HG02759 (cell line): Measurements from ENCODE around the gene UBE2L5.

Source experiments
- ATAC-seq: cut with Tn5 transposase; IDR thresholded peaks from one replicate; pipeline ENCODE4 v1.9.1; 2021; ENCODE audit warnings: mild to moderate bottlenecking, moderate library complexity; ENCODE audit not compliant: unreplicated experiment

The UBE2L5 gene

DNA sequence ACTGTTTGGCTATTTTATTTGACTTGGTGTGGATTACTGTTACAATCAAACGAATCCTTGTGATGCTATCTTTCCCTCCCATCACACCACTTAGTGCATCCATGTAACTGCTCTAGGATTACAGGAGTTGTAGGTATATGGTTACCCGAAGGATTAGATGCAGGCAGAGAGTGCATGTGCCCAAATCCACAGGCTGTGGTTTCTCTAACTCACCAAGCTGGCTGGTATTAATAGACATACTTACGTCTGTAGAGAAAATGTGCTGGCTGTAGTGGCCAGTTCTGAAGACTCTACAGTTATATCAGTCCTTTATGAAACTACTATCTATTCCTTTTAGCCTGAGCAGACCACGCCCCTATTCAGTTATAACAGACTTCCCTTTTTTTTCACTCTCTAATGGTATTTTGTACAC is 44.6 kb downstream of the UBE2L5 start:
- no peak for ATAC-seq

- no peak for ATAC-seq
Measured at GRCh38 chr13:30473675-30474074, 51.4 kb downstream of the UBE2L5 start.

DNA sequence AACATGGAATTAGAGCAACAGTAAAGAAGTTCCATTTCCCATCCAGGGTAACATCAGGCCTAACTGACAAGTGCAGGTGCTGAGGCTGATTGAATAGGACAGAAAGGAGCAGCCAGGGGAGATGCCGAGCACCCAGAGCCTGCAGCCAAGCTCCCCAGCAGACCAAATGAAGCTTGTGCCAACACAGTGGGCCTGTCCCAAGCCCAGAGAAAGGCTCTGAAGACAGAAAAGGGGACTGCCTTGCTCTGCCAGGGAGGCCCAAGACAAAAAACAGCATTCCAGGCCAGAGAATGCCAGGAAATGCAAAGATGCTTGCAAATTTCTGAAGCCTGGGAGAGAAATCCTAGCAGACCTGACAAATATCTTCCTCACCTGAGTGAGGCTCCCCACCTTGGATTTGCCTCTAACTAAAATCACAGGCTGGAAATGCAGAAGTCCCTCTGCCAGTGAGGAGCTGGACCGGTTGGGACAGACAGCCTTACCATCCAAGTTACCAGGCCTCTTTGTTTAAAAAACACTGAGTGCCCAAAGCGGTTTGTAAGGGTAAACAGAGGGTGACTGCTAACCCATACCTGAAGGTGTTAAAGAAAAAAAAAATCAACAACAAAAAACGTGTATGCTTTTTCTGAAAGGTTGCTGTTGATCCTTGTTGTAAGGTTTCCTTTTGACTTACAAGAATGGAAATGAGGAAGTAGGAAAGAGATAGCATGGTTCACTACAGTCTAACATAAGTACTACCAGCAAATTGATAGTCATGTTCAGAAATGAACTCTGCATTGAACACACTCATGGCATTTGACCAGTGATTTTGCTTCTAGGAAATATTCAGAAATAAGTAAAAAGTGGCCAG is 55.3 kb downstream of the UBE2L5 start:
- ATAC-seq: peak; percentile 95
